Esophagus muscularis mucosa (tissue), 4 donors: ENCODE measurements around the gene MED14. TPM values are rescaled to one million over a fixed set of nuclear protein-coding genes. Genes with fewer than 3 reads are reported as not detected.

Experiments used
- DNase-seq: peaks from one replicate; pipeline ENCODE4 v3.0.0-alpha.2; 2017; ENCODE audit errors: extremely low spot score
- H3K27ac ChIP-seq, 4 donors: fragments of 200-600 bp; sonication (generic); replicated peaks in 1 of 4; 1 replicate in 3 of 4; 2 replicates in 1 of 4; pipeline ENCODE4 v1.5.1; 2016 to 2019; ENCODE audit warnings: mild to moderate bottlenecking in 1 of 4
- H3K27me3 ChIP-seq, 4 donors: fragments of 200-600 bp; sonication (generic); one replicate each; pipeline versions ENCODE4 v1.5.1 to v1.6.0; 2016 to 2019
- H3K36me3 ChIP-seq, 4 donors: fragments of 200-600 bp; sonication (generic); one replicate each; pipeline ENCODE4 v1.5.1; 2016 to 2019
- H3K4me1 ChIP-seq, 4 donors: fragments of 200-600 bp; sonication (generic); one replicate each; pipeline ENCODE4 v1.5.1; 2016 to 2019
- H3K4me3 ChIP-seq, 4 donors: fragments of 200-600 bp; sonication (generic); 1 replicate in 2 of 4; 2 replicates in 2 of 4; pipeline ENCODE4 v1.5.1; 2016 to 2019; ENCODE audit warnings: mild to moderate bottlenecking in 4 of 4, moderate library complexity in 1 of 4
- H3K9me3 ChIP-seq, 4 donors: fragments of 200-600 bp; sonication (generic); 1 replicate in 3 of 4; 2 replicates in 1 of 4; pipeline ENCODE4 v1.5.1; 2016 to 2019
- EP300 ChIP-seq: sonication (generic); formaldehyde crosslinking; IDR thresholded peaks from one replicate; pipeline ENCODE4 v1.6.1; 2017; ENCODE audit warnings: antibody characterized with exemption
- POLR2A ChIP-seq: fragments of 450-650 bp; IDR thresholded peaks from one replicate; pipeline ENCODE4 v1.6.1; 2017; ENCODE audit warnings: antibody characterized with exemption, moderate library complexity, mild to moderate bottlenecking, low read depth
- POLR2AphosphoS5 ChIP-seq, 2 donors: sonication (generic); formaldehyde crosslinking; IDR thresholded peaks; one replicate each; pipeline ENCODE4 v1.6.1; 2017; ENCODE audit warnings: antibody characterized with exemption in 2 of 2
- WGBS: methylation state at CpG from one replicate; pipeline ENCODE4 v1.1.5; 2018; 5-methylcytosine and 5-hydroxymethylcytosine counted together
- intact Hi-C: fragments of 100-400 bp; cut with DNase I; formaldehyde crosslinking; loops from one replicate; pipeline ENCODE4 v1.15.1; 2023
- total RNA-seq, 4 donors: library from RNA; depleted of rRNA; stranded (reverse); fragments of >200 nt; gene quantifications; one replicate each; pipeline versions ENCODE4 v1.1.0 to v1.2.1, GENCODE V29; 2016
- TF ChIP-seq, protein P1 (sequence below), 3 experiments: fragments of 200-600 bp in 2 of 3; fragments of 450-650 bp in 1 of 3; sonication (generic) in 2 of 3; IDR thresholded peaks; one replicate each; pipeline ENCODE4 v1.5.1; 2017 to 2019; ENCODE audit warnings: antibody characterized with exemption in 3 of 3, mild to moderate bottlenecking in 2 of 3, moderate library complexity in 1 of 3

The MED14 gene
- total RNA-seq, 4 donors from 2014 or later: 20.0 to 29.9 (median 24.3) TPM

DNA sequence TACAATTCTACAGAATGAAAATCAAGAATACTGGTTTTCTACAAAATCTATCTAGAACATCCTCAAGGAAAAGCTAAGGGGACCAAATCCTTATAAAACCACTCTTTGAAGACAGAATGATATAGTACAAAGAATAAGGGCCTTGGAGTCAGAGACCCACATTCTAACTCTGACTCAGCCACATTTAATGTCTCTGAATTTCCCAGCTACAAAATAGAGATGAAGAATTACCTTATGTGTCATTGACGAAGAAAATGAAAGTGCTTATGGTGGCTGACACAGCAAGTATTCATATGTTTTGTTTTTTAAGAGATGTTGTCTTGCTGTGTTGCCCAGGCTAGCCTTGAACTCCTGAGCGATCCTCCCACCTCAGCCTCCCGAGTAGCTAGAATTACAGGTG, 52.1 kb downstream of the MED14 start:
- Histone ChIP-seq H3K4me3 (no peak overlapping the region), H3K27me3 (peaks cover 0 to 5% (median 0%) of the 10 kb centered on the region in 4 donors), H3K9me3 (no peaks in the 10 kb centered on the region), H3K4me1 (peaks cover 0 to 4% (median 0%) of the 10 kb centered on the region in 4 donors), H3K27ac (no peak overlapping the region), H3K36me3 (peaks cover 0 to 41% (median 23%) of the 10 kb centered on the region in 4 donors)
- 91% methylated on average over 3 of the region's 3 CpGs for WGBS
- DNase-seq: no peak
- no peak for TF ChIP-seq POLR2AphosphoS5 (IDR thresholded peaks at IDR 0.05)
- intact Hi-C loops: no loop called here

DNA sequence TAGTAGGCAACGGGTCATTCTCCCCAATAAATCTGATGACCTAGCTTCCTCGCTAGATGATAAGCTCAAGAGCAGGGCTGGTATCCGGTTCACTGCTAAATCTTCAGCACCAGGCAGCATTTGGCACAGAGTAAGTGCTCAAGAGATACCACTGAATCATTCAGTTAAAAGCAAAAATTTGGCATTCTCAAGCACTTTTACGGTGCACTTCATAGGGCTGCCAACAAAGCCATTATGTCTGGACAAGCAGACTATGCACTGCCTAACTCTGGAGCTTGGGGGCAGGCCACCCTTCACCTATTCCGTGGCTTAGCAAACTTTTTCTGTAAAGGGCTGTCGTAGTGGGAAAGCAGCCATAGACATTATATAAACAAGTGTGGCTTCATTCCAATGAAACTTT, 64.2 kb downstream of the MED14 start:
- DNase-seq: no peak
- Histone ChIP-seq H3K4me3 (no peak overlapping the region), H3K27me3 (peaks cover 0 to 5% (median 0%) of the 10 kb centered on the region in 4 donors), H3K9me3 (no peaks in the 10 kb centered on the region), H3K27ac (no peak overlapping the region), H3K36me3 (peaks cover 8 to 76% (median 41%) of the 10 kb centered on the region in 4 donors), H3K4me1 (no peaks in the 10 kb centered on the region)
- 77% methylated on average over 4 of the region's 6 CpGs for WGBS
- no peak for TF ChIP-seq POLR2AphosphoS5 (IDR thresholded peaks at IDR 0.05)
- TF ChIP-seq, protein P1, sequence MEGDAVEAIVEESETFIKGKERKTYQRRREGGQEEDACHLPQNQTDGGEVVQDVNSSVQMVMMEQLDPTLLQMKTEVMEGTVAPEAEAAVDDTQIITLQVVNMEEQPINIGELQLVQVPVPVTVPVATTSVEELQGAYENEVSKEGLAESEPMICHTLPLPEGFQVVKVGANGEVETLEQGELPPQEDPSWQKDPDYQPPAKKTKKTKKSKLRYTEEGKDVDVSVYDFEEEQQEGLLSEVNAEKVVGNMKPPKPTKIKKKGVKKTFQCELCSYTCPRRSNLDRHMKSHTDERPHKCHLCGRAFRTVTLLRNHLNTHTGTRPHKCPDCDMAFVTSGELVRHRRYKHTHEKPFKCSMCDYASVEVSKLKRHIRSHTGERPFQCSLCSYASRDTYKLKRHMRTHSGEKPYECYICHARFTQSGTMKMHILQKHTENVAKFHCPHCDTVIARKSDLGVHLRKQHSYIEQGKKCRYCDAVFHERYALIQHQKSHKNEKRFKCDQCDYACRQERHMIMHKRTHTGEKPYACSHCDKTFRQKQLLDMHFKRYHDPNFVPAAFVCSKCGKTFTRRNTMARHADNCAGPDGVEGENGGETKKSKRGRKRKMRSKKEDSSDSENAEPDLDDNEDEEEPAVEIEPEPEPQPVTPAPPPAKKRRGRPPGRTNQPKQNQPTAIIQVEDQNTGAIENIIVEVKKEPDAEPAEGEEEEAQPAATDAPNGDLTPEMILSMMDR (IDR thresholded peaks at IDR 0.05): no peak
- no peak for TF ChIP-seq POLR2A
- TF ChIP-seq EP300: no peak
- intact Hi-C loops: no loop called here

DNA sequence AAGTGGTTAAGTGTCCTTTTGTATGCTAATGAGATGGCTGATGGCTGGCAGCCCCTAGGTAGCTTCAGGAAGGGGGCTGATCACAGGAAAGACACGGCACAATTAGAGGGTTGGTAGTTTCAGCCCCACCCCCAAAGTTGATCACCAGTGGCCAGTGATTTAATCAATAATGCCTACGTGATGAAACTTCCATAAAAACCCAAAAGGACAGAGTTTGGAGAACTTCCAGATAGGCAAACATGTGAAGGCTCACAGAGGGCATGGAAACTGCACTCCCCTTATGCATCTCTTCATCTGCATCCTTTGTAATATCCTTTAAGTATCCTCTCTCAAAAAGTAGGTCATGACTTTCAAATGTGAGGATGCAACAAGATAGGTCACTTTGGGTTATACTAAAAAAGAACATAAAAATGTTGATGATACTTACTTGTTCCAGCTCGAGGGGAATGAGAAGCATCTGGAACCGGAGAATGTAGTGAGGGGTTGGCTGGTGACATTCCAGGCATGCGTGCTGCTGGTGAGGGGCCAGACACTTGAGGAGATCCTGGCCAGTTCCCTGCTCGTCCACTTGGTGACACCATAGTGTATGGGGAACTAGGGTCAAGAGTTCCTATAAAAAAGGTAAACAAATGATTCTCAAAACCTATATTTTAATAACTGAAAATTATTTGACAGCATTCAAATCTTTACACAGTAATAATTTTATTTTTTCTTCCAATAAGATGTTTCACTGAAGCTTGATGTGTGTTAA, 71.3 kb downstream of the MED14 start:
- no peaks in the 10 kb centered on the region for H3K9me3 ChIP-seq
- TF ChIP-seq, protein P1 (IDR thresholded peaks at IDR 0.05): peak; percentile 26 to 49 (median 40)
- TF ChIP-seq EP300: no peak
- peaks cover 0 to 10% (median 7%) of the 10 kb centered on the region in 4 donors for H3K4me1 ChIP-seq
- no peak overlapping the region for H3K4me3 ChIP-seq
- no peaks in the 10 kb centered on the region for H3K27me3 ChIP-seq
- peaks cover 4 to 59% (median 39%) of the 10 kb centered on the region in 4 donors for H3K36me3 ChIP-seq
- H3K27ac ChIP-seq: peak overlapping the region in 1 of 4 donors; percentile 7
- intact Hi-C loops: loop anchor here (5.0 kb wide), 1 partner anchor 128 kb away; no protein-coding TSS in a partner anchor
- DNase-seq: no peak
- 58% methylated on average over 6 of the region's 6 CpGs for WGBS

DNA sequence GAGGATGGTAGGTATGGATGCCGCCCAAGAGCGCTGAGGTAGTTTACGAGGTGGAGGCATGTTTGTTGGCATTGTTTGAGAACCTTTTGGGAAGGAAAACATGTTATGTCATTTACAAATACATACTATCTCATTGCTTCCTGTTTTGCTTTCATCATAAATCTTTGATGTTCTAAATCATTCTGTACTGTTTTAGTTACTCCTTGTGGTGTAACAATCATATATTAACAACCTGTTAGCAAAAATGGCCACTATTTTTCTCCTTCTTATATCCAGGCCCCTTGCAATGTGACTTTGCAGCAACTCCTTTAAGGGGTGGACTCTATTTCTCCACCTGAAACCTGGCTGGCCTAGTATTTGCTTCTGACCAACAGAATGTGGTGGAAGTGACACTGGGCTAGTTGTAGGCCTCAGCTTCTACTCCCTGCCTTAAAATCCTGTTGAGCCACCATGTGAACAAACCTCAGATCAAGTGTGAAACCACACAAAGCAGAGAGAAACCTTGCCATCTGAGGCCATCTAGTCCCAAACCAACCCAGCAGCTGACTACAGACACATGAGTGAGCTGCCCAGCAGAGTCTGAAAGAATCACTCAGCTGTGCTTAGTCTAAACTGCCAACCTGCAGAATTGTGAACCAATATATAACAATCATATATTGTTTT, 72.1 kb downstream of the MED14 start:
- TF ChIP-seq POLR2A (no peak), EP300 (no peak), POLR2AphosphoS5 (IDR thresholded peaks at IDR 0.05) (no peak)
- TF ChIP-seq, protein P1 (IDR thresholded peaks at IDR 0.05): no peak
- H3K27ac ChIP-seq: peak overlapping the region in 1 of 4 donors; percentile 7
- WGBS: 93% methylated on average over 3 of the region's 3 CpGs
- no peak for DNase-seq
- intact Hi-C loops: loop anchor here (5.0 kb wide), 1 partner anchor 129 kb away; no protein-coding TSS in a partner anchor
- H3K9me3 ChIP-seq: no peaks in the 10 kb centered on the region
- H3K27me3 ChIP-seq: peaks cover 0 to 3% (median 0%) of the 10 kb centered on the region in 4 donors
- peaks cover 0 to 10% (median 7%) of the 10 kb centered on the region in 4 donors for H3K4me1 ChIP-seq
- H3K36me3 ChIP-seq: peaks cover 4 to 67% (median 41%) of the 10 kb centered on the region in 4 donors
- H3K4me3 ChIP-seq: no peak overlapping the region

DNA sequence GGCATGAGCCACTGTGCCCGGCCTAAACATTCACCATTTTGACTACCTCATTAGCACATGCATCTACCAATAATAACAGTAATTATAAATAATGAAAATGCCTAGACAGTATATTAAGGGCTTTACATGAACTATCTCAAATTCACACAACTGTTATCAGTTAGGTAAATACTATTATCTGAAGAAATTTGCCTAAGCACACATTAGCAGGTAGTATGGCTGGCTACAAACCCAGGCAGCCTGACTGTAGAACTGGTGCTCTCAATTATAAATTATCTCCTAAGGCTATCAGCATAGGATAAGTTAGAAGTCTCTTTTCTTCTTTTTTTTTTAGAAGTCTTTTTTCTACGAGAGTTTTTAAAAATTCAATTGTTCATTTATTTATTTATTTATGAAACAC, 73.9 kb downstream of the MED14 start:
- Histone ChIP-seq H3K27me3 (peaks cover 0 to 5% (median 0%) of the 10 kb centered on the region in 4 donors), H3K4me1 (peaks cover 0 to 10% (median 7%) of the 10 kb centered on the region in 4 donors), H3K27ac (no peak overlapping the region), H3K36me3 (peaks cover 0 to 69% (median 41%) of the 10 kb centered on the region in 4 donors), H3K9me3 (no peaks in the 10 kb centered on the region), H3K4me3 (no peak overlapping the region)
- intact Hi-C loops: loop anchor here (5.0 kb wide), 1 partner anchor 131 kb away; no protein-coding TSS in a partner anchor
- DNase-seq: no peak
- 90% methylated on average over 2 of the region's 2 CpGs for WGBS
- TF ChIP-seq, protein P1 (IDR thresholded peaks at IDR 0.05): no peak
- no peak for TF ChIP-seq EP300
